ENCODE measurements around the gene CCDC47. TPM values are rescaled to one million over a fixed set of nuclear protein-coding genes. Genes with fewer than 3 reads are reported as not detected.

Gene CCDC47
- total and polyA plus RNA-seq, 2 of the 13 experiments (the other 11 are each of a cell fraction or from before 2014, with no cell fraction given): 59.3 to 99.5 TPM

DNA sequence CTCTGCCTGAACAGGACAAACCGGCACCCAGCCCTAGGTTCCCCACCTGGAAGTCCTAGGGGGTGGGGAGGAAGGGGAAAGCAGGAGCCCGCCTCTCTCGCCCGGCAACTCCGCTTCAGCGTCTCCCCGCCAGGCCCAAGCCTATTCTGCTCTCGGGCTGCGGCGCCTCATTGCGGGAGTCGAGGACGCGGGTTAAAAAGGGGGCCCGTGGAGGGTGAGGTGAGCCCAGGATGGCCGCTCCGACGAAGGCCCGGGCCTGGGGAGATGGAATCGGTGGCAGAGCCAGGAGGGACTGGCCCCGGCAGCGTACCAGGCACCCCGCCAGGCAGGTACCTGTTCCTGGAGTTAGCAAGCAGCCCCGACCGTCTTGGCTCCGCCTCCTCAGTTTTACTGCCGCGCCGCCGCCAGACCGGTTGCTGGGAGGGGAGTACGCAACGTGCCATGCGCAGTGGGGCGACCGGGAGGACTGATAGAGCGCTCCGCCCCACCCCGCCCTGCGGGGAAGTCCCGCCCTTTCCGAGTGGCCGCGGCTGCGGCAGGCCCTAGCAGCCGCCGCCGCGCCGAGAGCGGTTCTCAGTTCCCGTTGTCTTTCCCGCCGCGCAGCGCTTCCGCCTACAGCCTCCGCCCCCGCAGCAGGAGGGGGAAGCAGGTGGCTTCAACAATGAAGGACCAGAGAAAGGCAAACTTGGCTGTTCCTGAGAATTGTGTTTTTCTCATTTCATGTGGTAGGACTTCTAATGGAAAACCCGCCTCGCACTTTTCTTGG lies 31.8 kb downstream of the CCDC47 start, which contains the start of gene STRADA (continued):
- TF ChIP-seq ZNF34 (CRISPR knock-in tag; IDR thresholded peaks at IDR 0.05; ENCODE audit: borderline replicate concordance) (peak; percentile 85; the same call in 1 of the 2 replicates), SMAD3 (CRISPR knock-in tag; IDR thresholded peaks at IDR 0.05) (peak; percentile 49; the same call in 1 of the 2 replicates), PHF20 (CRISPR knock-in tag; IDR thresholded peaks at IDR 0.05) (peak; percentile 82), NR2F1 (CRISPR knock-in tag; IDR thresholded peaks at IDR 0.05) (no peak; a peak in 1 of 4 replicates), ATF1 (CRISPR knock-in tag; IDR thresholded peaks at IDR 0.05) (peak; percentile 35; the same call in 1 of the 2 replicates), NFE2L1 (CRISPR knock-in tag; IDR thresholded peaks at IDR 0.05; ENCODE audit: borderline replicate concordance) (no peak), PAF1 (CRISPR knock-in tag; IDR thresholded peaks at IDR 0.05) (no peak; the same call in 1 of the 2 replicates), HOXA7 (CRISPR knock-in tag; IDR thresholded peaks at IDR 0.05) (no peak), NAIF1 (CRISPR knock-in tag; IDR thresholded peaks at IDR 0.05; ENCODE audit: borderline replicate concordance) (peak; percentile 91), ZNF776 (CRISPR knock-in tag; IDR thresholded peaks at IDR 0.05) (peak; percentile 97), XRCC5 (optimal IDR thresholded peaks at IDR 0.05; ENCODE audit: low read length) (peak; percentile 71), KLF13 (CRISPR knock-in tag; IDR thresholded peaks at IDR 0.05) (no peak), ZNF672 (CRISPR knock-in tag; IDR thresholded peaks at IDR 0.05) (no peak), ZBTB20 (CRISPR knock-in tag; IDR thresholded peaks at IDR 0.05; ENCODE audit: borderline replicate concordance, low read depth) (peak; percentile 1)
- TF ChIP-seq, protein P1, sequence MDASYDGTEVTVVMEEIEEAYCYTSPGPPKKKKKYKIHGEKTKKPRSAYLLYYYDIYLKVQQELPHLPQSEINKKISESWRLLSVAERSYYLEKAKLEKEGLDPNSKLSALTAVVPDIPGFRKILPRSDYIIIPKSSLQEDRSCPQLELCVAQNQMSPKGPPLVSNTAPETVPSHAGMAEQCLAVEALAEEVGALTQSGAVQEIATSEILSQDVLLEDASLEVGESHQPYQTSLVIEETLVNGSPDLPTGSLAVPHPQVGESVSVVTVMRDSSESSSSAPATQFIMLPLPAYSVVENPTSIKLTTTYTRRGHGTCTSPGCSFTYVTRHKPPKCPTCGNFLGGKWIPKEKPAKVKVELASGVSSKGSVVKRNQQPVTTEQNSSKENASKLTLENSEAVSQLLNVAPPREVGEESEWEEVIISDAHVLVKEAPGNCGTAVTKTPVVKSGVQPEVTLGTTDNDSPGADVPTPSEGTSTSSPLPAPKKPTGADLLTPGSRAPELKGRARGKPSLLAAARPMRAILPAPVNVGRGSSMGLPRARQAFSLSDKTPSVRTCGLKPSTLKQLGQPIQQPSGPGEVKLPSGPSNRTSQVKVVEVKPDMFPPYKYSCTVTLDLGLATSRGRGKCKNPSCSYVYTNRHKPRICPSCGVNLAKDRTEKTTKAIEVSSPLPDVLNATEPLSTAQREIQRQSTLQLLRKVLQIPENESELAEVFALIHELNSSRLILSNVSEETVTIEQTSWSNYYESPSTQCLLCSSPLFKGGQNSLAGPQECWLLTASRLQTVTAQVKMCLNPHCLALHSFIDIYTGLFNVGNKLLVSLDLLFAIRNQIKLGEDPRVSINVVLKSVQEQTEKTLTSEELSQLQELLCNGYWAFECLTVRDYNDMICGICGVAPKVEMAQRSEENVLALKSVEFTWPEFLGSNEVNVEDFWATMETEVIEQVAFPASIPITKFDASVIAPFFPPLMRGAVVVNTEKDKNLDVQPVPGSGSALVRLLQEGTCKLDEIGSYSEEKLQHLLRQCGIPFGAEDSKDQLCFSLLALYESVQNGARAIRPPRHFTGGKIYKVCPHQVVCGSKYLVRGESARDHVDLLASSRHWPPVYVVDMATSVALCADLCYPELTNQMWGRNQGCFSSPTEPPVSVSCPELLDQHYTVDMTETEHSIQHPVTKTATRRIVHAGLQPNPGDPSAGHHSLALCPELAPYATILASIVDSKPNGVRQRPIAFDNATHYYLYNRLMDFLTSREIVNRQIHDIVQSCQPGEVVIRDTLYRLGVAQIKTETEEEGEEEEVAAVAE (CRISPR knock-in tag; IDR thresholded peaks at IDR 0.05; ENCODE audit: borderline replicate concordance): 0 out of 2 replicates have a peak, but pooled peaks have one; percentile 8
- TF ChIP-seq, protein P2, sequence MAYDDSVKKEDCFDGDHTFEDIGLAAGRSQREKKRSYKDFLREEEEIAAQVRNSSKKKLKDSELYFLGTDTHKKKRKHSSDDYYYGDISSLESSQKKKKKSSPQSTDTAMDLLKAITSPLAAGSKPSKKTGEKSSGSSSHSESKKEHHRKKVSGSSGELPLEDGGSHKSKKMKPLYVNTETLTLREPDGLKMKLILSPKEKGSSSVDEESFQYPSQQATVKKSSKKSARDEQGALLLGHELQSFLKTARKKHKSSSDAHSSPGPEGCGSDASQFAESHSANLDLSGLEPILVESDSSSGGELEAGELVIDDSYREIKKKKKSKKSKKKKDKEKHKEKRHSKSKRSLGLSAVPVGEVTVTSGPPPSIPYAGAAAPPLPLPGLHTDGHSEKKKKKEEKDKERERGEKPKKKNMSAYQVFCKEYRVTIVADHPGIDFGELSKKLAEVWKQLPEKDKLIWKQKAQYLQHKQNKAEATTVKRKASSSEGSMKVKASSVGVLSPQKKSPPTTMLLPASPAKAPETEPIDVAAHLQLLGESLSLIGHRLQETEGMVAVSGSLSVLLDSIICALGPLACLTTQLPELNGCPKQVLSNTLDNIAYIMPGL (CRISPR knock-in tag; IDR thresholded peaks at IDR 0.05; ENCODE audit: borderline replicate concordance in 1 of 2, low read depth in 1 of 2): peak; percentile 77 to 79
- TF ChIP-seq, protein P3, sequence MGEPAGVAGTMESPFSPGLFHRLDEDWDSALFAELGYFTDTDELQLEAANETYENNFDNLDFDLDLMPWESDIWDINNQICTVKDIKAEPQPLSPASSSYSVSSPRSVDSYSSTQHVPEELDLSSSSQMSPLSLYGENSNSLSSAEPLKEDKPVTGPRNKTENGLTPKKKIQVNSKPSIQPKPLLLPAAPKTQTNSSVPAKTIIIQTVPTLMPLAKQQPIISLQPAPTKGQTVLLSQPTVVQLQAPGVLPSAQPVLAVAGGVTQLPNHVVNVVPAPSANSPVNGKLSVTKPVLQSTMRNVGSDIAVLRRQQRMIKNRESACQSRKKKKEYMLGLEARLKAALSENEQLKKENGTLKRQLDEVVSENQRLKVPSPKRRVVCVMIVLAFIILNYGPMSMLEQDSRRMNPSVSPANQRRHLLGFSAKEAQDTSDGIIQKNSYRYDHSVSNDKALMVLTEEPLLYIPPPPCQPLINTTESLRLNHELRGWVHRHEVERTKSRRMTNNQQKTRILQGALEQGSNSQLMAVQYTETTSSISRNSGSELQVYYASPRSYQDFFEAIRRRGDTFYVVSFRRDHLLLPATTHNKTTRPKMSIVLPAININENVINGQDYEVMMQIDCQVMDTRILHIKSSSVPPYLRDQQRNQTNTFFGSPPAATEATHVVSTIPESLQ (CRISPR knock-in tag; conservative IDR thresholded peaks at IDR 0.05): no peak
- TF ChIP-seq, protein P4, sequence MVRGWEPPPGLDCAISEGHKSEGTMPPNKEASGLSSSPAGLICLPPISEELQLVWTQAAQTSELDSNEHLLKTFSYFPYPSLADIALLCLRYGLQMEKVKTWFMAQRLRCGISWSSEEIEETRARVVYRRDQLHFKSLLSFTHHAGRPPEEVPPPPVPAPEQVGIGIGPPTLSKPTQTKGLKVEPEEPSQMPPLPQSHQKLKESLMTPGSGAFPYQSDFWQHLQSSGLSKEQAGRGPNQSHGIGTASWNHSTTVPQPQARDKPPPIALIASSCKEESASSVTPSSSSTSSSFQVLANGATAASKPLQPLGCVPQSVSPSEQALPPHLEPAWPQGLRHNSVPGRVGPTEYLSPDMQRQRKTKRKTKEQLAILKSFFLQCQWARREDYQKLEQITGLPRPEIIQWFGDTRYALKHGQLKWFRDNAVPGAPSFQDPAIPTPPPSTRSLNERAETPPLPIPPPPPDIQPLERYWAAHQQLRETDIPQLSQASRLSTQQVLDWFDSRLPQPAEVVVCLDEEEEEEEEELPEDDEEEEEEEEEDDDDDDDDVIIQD (CRISPR knock-in tag; IDR thresholded peaks at IDR 0.05; ENCODE audit: low read depth): no peak; the same call in 1 of the 2 replicates
